ENCODE data around the gene MRPS14. TPM values are rescaled to one million over a fixed set of nuclear protein-coding genes. Genes with fewer than 3 reads are reported as not detected.

MRPS14 gene
- total and polyA plus RNA-seq, 2 experiments from 2014 or later, result 26.5 to 65.8 TPM

DNA sequence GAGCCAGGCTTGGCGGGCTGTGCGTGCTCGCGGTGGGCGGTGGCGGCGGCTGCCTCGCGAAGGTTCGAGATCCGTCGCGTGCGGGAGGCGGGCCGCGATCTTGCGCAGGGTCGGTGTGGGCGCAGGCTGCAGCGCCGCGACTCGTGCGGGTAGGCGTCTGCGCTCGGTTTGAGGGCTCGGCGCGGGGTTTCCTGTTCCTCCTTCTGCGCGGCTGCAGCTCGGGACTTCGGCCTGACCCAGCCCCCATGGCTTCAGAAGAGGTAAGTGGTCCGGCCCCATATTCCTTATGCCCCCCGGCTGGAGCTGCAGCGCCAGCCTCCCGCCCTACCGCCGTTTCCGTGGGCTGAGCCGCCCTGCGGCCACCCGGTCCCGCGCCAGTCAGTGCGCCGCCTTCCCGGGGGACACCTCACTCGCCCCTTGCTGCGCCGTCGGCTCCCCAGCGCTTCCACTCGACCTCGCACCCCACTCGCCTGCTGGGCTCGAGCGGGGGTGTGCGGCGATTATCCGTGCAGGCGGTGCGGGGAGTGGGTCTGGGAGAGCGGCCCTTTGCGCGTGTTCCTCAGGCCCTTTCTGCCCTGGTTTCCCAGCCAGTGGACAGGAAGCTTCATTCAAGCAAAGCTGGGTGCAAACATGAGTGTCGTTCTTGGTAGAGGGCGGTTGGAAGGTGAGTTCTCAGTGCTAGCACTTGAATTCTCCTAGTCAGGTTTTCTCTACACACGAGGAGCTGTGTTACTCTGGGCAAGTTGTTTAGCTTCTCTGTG, 23.1 kb downstream of the MRPS14 start, which contains the start of gene CACYBP:
TSS of gene CACYBP (plus strand) at position 12 of the 761 bp plus-strand sequence. CDS start at position 246, 234 bp downstream.
- WGBS (ENCODE audit: low lambda C conversion rate, missing lambda C conversion rate), result 2% methylated on average over 48 of the region's 71 CpGs
- H3K4me2 ChIP-seq, result peak within 1 kb of the TSS; percentile 84
- peak within 1 kb of the TSS; percentile 73 for H2AFZ ChIP-seq
- no peak for TF ChIP-seq EZH2phosphoT487 (IDR thresholded peaks at IDR 0.05; ENCODE audit: low read depth, severe bottlenecking, unreplicated experiment)
- no peak for TF ChIP-seq EZH2 (IDR thresholded peaks at IDR 0.05; ENCODE audit: borderline replicate concordance)
- TF ChIP-seq CTCF (IDR thresholded peaks at IDR 0.05; ENCODE audit: poor library complexity), result peak; percentile 10
- H4K20me1 ChIP-seq (ENCODE audit: insufficient read depth, poor library complexity, severe bottlenecking), result peaks cover 14% of the 10 kb centered on the region
- peak within 1 kb of the TSS; percentile 80 for H3K4me3 ChIP-seq
- H3K79me2 ChIP-seq, result peaks cover 50% of the 10 kb centered on the region
- no peaks in the 10 kb centered on the region for H3K9me3 ChIP-seq (ENCODE audit: low read depth)
- no peaks in the 10 kb centered on the region for H3K27me3 ChIP-seq
- peak within 1 kb of the TSS; percentile 97 for H3K27ac ChIP-seq
- no peaks in the 10 kb centered on the region for H3K36me3 ChIP-seq (replicated peaks; ENCODE audit: insufficient read depth, low read depth)
- H3K9me2 ChIP-seq (replicated peaks; ENCODE audit: insufficient read depth), result no peaks in the 10 kb centered on the region
- H3K4me1 ChIP-seq (ENCODE audit: insufficient read depth), result peaks cover 22% of the 10 kb centered on the region
- DNase-seq (ENCODE audit: low spot score), result no peak

- Histone ChIP-seq H3K79me2 (peaks cover 42% of the 10 kb centered on the region), H3K4me1 (ENCODE audit: insufficient read depth) (peaks cover 22% of the 10 kb centered on the region), H3K27ac (peak overlapping the region; percentile 97), H3K36me3 (replicated peaks; ENCODE audit: insufficient read depth, low read depth) (no peaks in the 10 kb centered on the region), H3K27me3 (no peaks in the 10 kb centered on the region), H2AFZ (peak overlapping the region; percentile 73), H4K20me1 (ENCODE audit: insufficient read depth, poor library complexity, severe bottlenecking) (peaks cover 14% of the 10 kb centered on the region), H3K9me2 (replicated peaks; ENCODE audit: insufficient read depth) (no peaks in the 10 kb centered on the region), H3K4me3 (peak overlapping the region; percentile 48), H3K9me3 (ENCODE audit: low read depth) (no peaks in the 10 kb centered on the region), H3K4me2 (peak overlapping the region; percentile 79)
- peak; percentile 99 for DNase-seq (ENCODE audit: low spot score)
- no peak for TF ChIP-seq EZH2 (IDR thresholded peaks at IDR 0.05; ENCODE audit: borderline replicate concordance)
- no peak for TF ChIP-seq EZH2phosphoT487 (IDR thresholded peaks at IDR 0.05; ENCODE audit: low read depth, severe bottlenecking, unreplicated experiment)
- TF ChIP-seq CTCF (IDR thresholded peaks at IDR 0.05; ENCODE audit: poor library complexity), result no peak
- WGBS (ENCODE audit: low lambda C conversion rate, missing lambda C conversion rate), result 1% methylated on average over 58 of the region's 58 CpGs
Measured at GRCh38 chr1:174999216-174999935, 23.8 kb downstream of the MRPS14 start.

DNA sequence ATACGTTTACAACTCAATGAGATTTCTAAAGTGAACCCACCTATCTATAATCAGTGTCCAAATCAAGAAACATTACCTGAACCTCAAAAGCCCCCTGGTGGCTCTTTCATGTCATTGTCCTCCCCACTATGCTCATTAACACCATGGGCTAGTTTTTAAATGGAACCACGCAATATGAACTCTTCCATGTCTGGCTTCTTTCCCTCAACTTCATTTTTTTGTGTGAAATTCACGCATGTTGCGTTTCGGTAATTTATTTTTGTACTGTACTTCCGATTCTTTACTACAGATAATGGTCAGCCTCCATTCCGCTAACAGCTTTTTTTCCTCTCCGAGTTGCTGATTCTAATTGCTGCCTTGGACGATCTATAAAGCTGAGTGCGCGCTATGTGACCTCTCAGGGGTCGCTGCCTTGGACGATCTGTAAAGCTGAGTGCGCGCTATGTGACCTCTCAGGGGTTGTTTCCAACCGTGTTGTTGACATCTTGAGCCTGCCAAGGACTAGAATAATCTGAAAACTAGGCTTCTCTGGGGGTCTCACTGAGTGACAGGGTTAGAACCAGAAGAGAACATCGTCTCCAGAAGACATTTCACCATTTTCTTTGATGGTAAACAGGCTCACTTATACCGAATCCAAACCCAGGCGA, 24.5 kb downstream of the MRPS14 start:
- Histone ChIP-seq H3K9me3 (ENCODE audit: low read depth) (no peaks in the 10 kb centered on the region), H3K27ac (peak overlapping the region; percentile 97), H4K20me1 (ENCODE audit: insufficient read depth, poor library complexity, severe bottlenecking) (peaks cover 13% of the 10 kb centered on the region), H3K4me1 (ENCODE audit: insufficient read depth) (peaks cover 22% of the 10 kb centered on the region), H3K36me3 (replicated peaks; ENCODE audit: insufficient read depth, low read depth) (no peaks in the 10 kb centered on the region), H3K4me2 (peak overlapping the region; percentile 79), H2AFZ (peak overlapping the region; percentile 73), H3K4me3 (peak overlapping the region; percentile 48), H3K9me2 (replicated peaks; ENCODE audit: insufficient read depth) (no peaks in the 10 kb centered on the region), H3K79me2 (peaks cover 35% of the 10 kb centered on the region), H3K27me3 (no peaks in the 10 kb centered on the region)
- DNase-seq (ENCODE audit: low spot score), result peak; percentile 75
- WGBS (ENCODE audit: low lambda C conversion rate, missing lambda C conversion rate), result 12% methylated on average over 19 of the region's 19 CpGs
- TF ChIP-seq EZH2 (IDR thresholded peaks at IDR 0.05; ENCODE audit: borderline replicate concordance), result no peak
- TF ChIP-seq EZH2phosphoT487 (IDR thresholded peaks at IDR 0.05; ENCODE audit: low read depth, severe bottlenecking, unreplicated experiment), result no peak
- TF ChIP-seq CTCF (IDR thresholded peaks at IDR 0.05; ENCODE audit: poor library complexity), result peak; percentile 76
